ENCODE data around the gene SLC16A12.

Gene SLC16A12

DNA sequence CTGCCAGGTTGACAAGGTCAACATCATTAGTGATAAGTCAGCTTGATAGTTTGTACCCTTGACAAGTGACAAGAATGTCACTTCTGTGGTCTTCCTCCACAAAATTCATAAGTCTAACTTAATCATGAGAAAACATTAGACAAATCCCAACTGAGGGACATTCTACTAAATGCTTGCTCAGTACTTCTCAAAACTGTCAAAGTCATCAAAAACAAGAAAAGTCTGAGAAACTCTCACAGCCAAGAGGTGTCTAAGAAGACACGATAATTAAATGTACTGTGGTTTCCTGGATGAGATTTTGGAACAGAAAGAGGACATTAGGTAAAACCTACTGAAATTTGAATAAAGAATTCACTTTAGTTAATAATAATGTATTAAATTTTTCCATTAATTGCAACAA, 29.8 kb upstream of the SLC16A12 start:
- Histone ChIP-seq H3K27ac (ENCODE audit: low read depth, low read length) (no peak overlapping the region), H3K4me1 (ENCODE audit: control insufficient read depth, insufficient read depth, low read length) (peaks cover 27% of the 10 kb centered on the region), H3K9me3 (ENCODE audit: control insufficient read depth, insufficient read depth, low read length) (no peaks in the 10 kb centered on the region), H3K36me3 (ENCODE audit: control insufficient read depth, insufficient read depth, low read length) (no peaks in the 10 kb centered on the region), H3K4me3 (ENCODE audit: low read depth, low read length) (no peak overlapping the region), H3K27me3 (ENCODE audit: control insufficient read depth, insufficient read depth, low read length) (no peaks in the 10 kb centered on the region), H3K9ac (ENCODE audit: low read depth, low read length) (no peak overlapping the region)

GRCh38 chr10:89563861-89564478, 28.6 kb upstream of the SLC16A12 start:
- H3K4me3 ChIP-seq (ENCODE audit: low read depth, low read length) = no peak overlapping the region
- H3K27ac ChIP-seq (ENCODE audit: low read depth, low read length) = no peak overlapping the region
- H3K36me3 ChIP-seq (ENCODE audit: control insufficient read depth, insufficient read depth, low read length) = no peaks in the 10 kb centered on the region
- H3K27me3 ChIP-seq (ENCODE audit: control insufficient read depth, insufficient read depth, low read length) = no peaks in the 10 kb centered on the region
- H3K9me3 ChIP-seq (ENCODE audit: control insufficient read depth, insufficient read depth, low read length) = no peaks in the 10 kb centered on the region
- no peak overlapping the region for H3K9ac ChIP-seq (ENCODE audit: low read depth, low read length)
- H3K4me1 ChIP-seq (ENCODE audit: control insufficient read depth, insufficient read depth, low read length) = peaks cover 31% of the 10 kb centered on the region

- no peaks in the 10 kb centered on the region for H3K36me3 ChIP-seq (ENCODE audit: control insufficient read depth, insufficient read depth, low read length)
- peaks cover 34% of the 10 kb centered on the region for H3K4me1 ChIP-seq (ENCODE audit: control insufficient read depth, insufficient read depth, low read length)
- no peak overlapping the region for H3K9ac ChIP-seq (ENCODE audit: low read depth, low read length)
- no peaks in the 10 kb centered on the region for H3K9me3 ChIP-seq (ENCODE audit: control insufficient read depth, insufficient read depth, low read length)
- H3K27ac ChIP-seq (ENCODE audit: low read depth, low read length) = no peak overlapping the region
- no peaks in the 10 kb centered on the region for H3K27me3 ChIP-seq (ENCODE audit: control insufficient read depth, insufficient read depth, low read length)
- no peak overlapping the region for H3K4me3 ChIP-seq (ENCODE audit: low read depth, low read length)
Measured at GRCh38 chr10:89563311-89563710, 27.9 kb upstream of the SLC16A12 start.

- Histone ChIP-seq H3K36me3 (ENCODE audit: control insufficient read depth, insufficient read depth, low read length) (no peaks in the 10 kb centered on the region), H3K27ac (ENCODE audit: low read depth, low read length) (no peak overlapping the region), H3K9ac (ENCODE audit: low read depth, low read length) (no peak overlapping the region), H3K4me3 (ENCODE audit: low read depth, low read length) (no peak overlapping the region), H3K27me3 (ENCODE audit: control insufficient read depth, insufficient read depth, low read length) (no peaks in the 10 kb centered on the region), H3K9me3 (ENCODE audit: control insufficient read depth, insufficient read depth, low read length) (no peaks in the 10 kb centered on the region), H3K4me1 (ENCODE audit: control insufficient read depth, insufficient read depth, low read length) (peaks cover 11% of the 10 kb centered on the region)
Measured at GRCh38 chr10:89556600-89556999, 21.2 kb upstream of the SLC16A12 start.

DNA sequence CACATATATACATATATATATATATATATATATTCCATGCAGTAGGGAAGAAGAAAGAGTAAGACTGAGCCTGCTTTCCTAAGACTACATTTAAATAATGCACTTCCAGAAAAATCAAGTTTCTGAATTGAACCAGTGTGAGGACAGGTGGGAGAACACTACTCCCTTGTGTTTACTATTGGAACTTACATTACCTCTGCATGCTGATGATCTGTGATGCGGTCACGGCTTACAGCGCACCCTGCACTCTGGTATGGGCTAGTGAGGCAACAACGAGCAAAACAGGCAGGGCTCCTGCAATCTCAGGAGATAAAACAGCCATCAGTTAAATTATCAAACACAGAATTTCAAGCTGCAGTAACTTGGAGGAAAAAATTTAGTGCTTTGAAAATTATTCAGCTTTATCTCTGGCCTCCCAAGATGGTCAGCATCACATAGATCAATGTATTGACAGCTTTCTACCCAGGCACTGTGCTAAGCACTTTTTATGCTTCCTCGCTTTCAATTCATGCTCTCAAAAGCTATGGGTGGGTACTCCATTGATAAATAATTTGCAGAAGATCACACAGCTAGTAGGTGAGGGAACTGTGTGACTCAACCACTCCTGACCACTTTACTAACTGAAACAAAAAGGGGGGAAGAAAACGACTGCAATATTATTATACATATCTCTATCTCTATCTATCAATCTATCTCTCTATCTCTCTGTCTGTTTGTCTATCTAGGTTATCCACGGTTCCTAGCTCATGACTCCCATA, 20.5 kb upstream of the SLC16A12 start:
- Histone ChIP-seq H3K4me1 (ENCODE audit: control insufficient read depth, insufficient read depth, low read length) (peaks cover 7% of the 10 kb centered on the region), H3K36me3 (ENCODE audit: control insufficient read depth, insufficient read depth, low read length) (no peaks in the 10 kb centered on the region), H3K27me3 (ENCODE audit: control insufficient read depth, insufficient read depth, low read length) (no peaks in the 10 kb centered on the region), H3K9ac (ENCODE audit: low read depth, low read length) (no peak overlapping the region), H3K4me3 (ENCODE audit: low read depth, low read length) (no peak overlapping the region), H3K9me3 (ENCODE audit: control insufficient read depth, insufficient read depth, low read length) (no peaks in the 10 kb centered on the region), H3K27ac (ENCODE audit: low read depth, low read length) (no peak overlapping the region)

DNA sequence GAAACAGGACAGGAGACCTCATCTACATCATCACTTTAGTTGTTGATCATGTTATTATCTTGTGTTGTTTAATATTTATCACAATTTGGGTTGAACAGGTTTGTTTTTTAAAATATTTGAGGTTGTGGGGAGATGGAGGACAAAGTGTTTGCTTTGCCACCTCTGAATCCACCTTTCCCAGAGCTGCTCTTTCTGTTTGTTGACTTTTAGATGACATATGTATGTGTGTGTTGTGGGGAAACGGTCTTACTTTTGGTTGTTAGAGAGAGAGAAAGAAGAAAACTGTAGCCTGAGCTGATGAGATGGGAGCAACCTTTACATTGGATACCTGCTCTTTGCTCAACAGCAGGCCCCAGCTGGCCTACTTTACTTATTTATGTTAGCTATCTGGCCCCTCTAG, 19.0 kb upstream of the SLC16A12 start:
- Histone ChIP-seq H3K4me3 (ENCODE audit: low read depth, low read length) (no peak overlapping the region), H3K9me3 (ENCODE audit: control insufficient read depth, insufficient read depth, low read length) (no peaks in the 10 kb centered on the region), H3K4me1 (ENCODE audit: control insufficient read depth, insufficient read depth, low read length) (peaks cover 7% of the 10 kb centered on the region), H3K27ac (ENCODE audit: low read depth, low read length) (no peak overlapping the region), H3K27me3 (ENCODE audit: control insufficient read depth, insufficient read depth, low read length) (no peaks in the 10 kb centered on the region), H3K9ac (ENCODE audit: low read depth, low read length) (no peak overlapping the region), H3K36me3 (ENCODE audit: control insufficient read depth, insufficient read depth, low read length) (no peaks in the 10 kb centered on the region)

GRCh38 chr10:89553064-89553734, 17.8 kb upstream of the SLC16A12 start:
- Histone ChIP-seq H3K4me1 (ENCODE audit: control insufficient read depth, insufficient read depth, low read length) (no peaks in the 10 kb centered on the region), H3K36me3 (ENCODE audit: control insufficient read depth, insufficient read depth, low read length) (no peaks in the 10 kb centered on the region), H3K27me3 (ENCODE audit: control insufficient read depth, insufficient read depth, low read length) (no peaks in the 10 kb centered on the region), H3K27ac (ENCODE audit: low read depth, low read length) (no peak overlapping the region), H3K4me3 (ENCODE audit: low read depth, low read length) (no peak overlapping the region), H3K9me3 (ENCODE audit: control insufficient read depth, insufficient read depth, low read length) (no peaks in the 10 kb centered on the region), H3K9ac (ENCODE audit: low read depth, low read length) (no peak overlapping the region)

DNA sequence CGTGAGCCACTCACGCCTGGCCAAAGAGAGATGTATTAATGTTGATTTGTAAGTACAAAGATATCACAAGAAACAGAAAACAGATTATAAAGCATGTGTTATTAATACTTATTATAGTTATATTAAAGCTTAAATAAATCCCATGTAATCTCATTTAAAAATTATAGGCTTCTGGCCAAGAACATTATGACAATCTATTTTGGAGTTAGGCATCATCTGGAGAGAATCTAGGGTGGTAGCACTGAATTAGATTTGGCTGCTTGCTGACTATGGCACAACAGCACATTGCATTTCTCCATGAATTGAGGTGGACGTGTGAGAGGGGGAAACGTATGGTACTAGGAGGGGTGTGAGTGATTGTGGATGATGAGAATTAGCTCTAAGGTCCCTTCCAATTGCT, 16.8 kb upstream of the SLC16A12 start:
- Histone ChIP-seq H3K9ac (ENCODE audit: low read depth, low read length) (no peak overlapping the region), H3K36me3 (ENCODE audit: control insufficient read depth, insufficient read depth, low read length) (no peaks in the 10 kb centered on the region), H3K4me1 (ENCODE audit: control insufficient read depth, insufficient read depth, low read length) (no peaks in the 10 kb centered on the region), H3K27ac (ENCODE audit: low read depth, low read length) (no peak overlapping the region), H3K4me3 (ENCODE audit: low read depth, low read length) (no peak overlapping the region), H3K27me3 (ENCODE audit: control insufficient read depth, insufficient read depth, low read length) (no peaks in the 10 kb centered on the region), H3K9me3 (ENCODE audit: control insufficient read depth, insufficient read depth, low read length) (no peaks in the 10 kb centered on the region)

DNA sequence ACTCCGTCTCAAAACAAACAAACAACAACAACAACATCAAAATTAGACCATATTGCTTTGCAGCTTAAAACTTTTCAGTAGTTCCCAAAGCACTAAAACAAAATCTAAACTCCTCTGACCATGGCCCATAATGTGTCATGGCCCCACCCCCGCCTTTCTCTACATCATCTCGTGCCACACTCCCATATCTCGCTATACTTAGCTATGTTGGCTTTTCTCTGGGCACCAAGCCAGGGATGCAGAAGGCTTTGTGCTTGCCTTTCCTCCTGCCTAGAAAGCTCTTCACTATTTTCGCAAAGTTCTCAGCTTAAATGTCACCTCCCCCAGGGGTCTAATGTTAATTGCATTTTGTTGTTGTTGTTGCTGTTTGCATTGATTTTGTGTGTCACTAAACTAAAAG, 15.1 kb upstream of the SLC16A12 start:
- H3K27ac ChIP-seq (ENCODE audit: low read depth, low read length) = no peak overlapping the region
- H3K9me3 ChIP-seq (ENCODE audit: control insufficient read depth, insufficient read depth, low read length) = no peaks in the 10 kb centered on the region
- H3K36me3 ChIP-seq (ENCODE audit: control insufficient read depth, insufficient read depth, low read length) = no peaks in the 10 kb centered on the region

DNA sequence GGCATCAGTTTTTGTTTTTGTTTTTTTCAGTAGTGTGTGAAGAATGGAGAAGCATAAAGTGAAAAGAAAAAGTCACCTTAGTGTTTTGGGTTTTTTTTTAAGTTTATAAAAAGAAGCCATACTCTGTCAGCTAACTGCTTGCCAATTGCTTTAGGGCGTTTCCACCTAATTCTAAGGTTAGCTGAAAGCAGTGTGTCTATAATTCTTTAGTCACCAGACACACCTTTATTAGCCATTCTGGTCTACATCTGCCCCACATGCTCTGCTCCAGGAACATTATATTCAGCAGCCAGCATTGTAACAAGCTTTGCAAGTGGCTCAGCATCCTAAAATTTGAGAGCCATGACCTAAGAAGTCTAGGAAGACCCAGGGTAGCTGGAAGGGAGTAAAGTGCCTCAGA, 14.1 kb upstream of the SLC16A12 start:
- Histone ChIP-seq H3K27me3 (ENCODE audit: control insufficient read depth, insufficient read depth, low read length) (no peaks in the 10 kb centered on the region), H3K9ac (ENCODE audit: low read depth, low read length) (no peak overlapping the region), H3K4me1 (ENCODE audit: control insufficient read depth, insufficient read depth, low read length) (no peaks in the 10 kb centered on the region), H3K4me3 (ENCODE audit: low read depth, low read length) (no peak overlapping the region), H3K36me3 (ENCODE audit: control insufficient read depth, insufficient read depth, low read length) (no peaks in the 10 kb centered on the region), H3K9me3 (ENCODE audit: control insufficient read depth, insufficient read depth, low read length) (no peaks in the 10 kb centered on the region), H3K27ac (ENCODE audit: low read depth, low read length) (no peak overlapping the region)

More for the DNA sequence above, 15.1 kb upstream of the SLC16A12 start:
- H3K9ac ChIP-seq (ENCODE audit: low read depth, low read length) = no peak overlapping the region
- no peaks in the 10 kb centered on the region for H3K4me1 ChIP-seq (ENCODE audit: control insufficient read depth, insufficient read depth, low read length)
- H3K27me3 ChIP-seq (ENCODE audit: control insufficient read depth, insufficient read depth, low read length) = no peaks in the 10 kb centered on the region
- no peak overlapping the region for H3K4me3 ChIP-seq (ENCODE audit: low read depth, low read length)

GRCh38 chr10:89548673-89549072, 13.3 kb upstream of the SLC16A12 start:
- H3K9me3 ChIP-seq (ENCODE audit: control insufficient read depth, insufficient read depth, low read length) = no peaks in the 10 kb centered on the region
- H3K9ac ChIP-seq (ENCODE audit: low read depth, low read length) = no peak overlapping the region
- no peaks in the 10 kb centered on the region for H3K36me3 ChIP-seq (ENCODE audit: control insufficient read depth, insufficient read depth, low read length)
- no peaks in the 10 kb centered on the region for H3K4me1 ChIP-seq (ENCODE audit: control insufficient read depth, insufficient read depth, low read length)
- H3K27me3 ChIP-seq (ENCODE audit: control insufficient read depth, insufficient read depth, low read length) = no peaks in the 10 kb centered on the region
- H3K4me3 ChIP-seq (ENCODE audit: low read depth, low read length) = no peak overlapping the region
- H3K27ac ChIP-seq (ENCODE audit: low read depth, low read length) = no peak overlapping the region
